Peyer's patch (tissue), 4 donors: ENCODE measurements around the gene CPED1.

Experiments
- CTCF ChIP-seq, 6 experiments: fragments of 450-650 bp in 4 of 6; fragments of 200-600 bp in 2 of 6; sonication (generic) in 1 of 6; IDR thresholded peaks; one replicate each; pipeline ENCODE4 v1.5.1; 2017 to 2019; ENCODE audit warnings: antibody characterized with exemption in 6 of 6, mild to moderate bottlenecking in 3 of 6, moderate library complexity in 1 of 6
- POLR2A ChIP-seq, 2 donors: fragments of 450-650 bp; IDR thresholded peaks; one replicate each; pipeline ENCODE4 v1.5.1; 2017; ENCODE audit warnings: antibody characterized with exemption in 2 of 2, mild to moderate bottlenecking in 2 of 2, moderate library complexity in 2 of 2

- TF ChIP-seq CTCF (IDR thresholded peaks at IDR 0.05) (no peak), POLR2A (IDR thresholded peaks at IDR 0.05) (no peak)
Observed at GRCh38 chr7:121294448-121294992, 306.0 kb downstream of the CPED1 start.
